Retina (tissue), 1 donor: ENCODE results near the gene PNMT.

ENCODE experiments used
- DNase-seq: peaks from one replicate; pipeline ENCODE4 v3.0.0-alpha.2; 2016

PNMT gene

GRCh38 chr17:39633570-39634183, 34.6 kb upstream of the PNMT start:
- no peak for DNase-seq

GRCh38 chr17:39634384-39634871, 33.8 kb upstream of the PNMT start:
- DNase-seq, result peak; percentile 69

- no peak for DNase-seq
Measured at GRCh38 chr17:39635614-39636176, 32.6 kb upstream of the PNMT start.

GRCh38 chr17:39636587-39636926, 31.7 kb upstream of the PNMT start:
- no peak for DNase-seq

GRCh38 chr17:39636927-39637736, 31.1 kb upstream of the PNMT start, which contains the start of gene STARD3:
TSS of gene STARD3 (plus strand) at chr17:39637144. CDS start at chr17:39653532, 16,388 bp downstream.
- DNase-seq, result peak; percentile 93

- DNase-seq, result no peak
Measured at GRCh38 chr17:39638317-39638716, 29.9 kb upstream of the PNMT start.

- DNase-seq, result no peak
Measured at GRCh38 chr17:39639043-39639442, 29.2 kb upstream of the PNMT start.

GRCh38 chr17:39639566-39640458, 28.4 kb upstream of the PNMT start:
- DNase-seq, result no peak

GRCh38 chr17:39640591-39641031, 27.6 kb upstream of the PNMT start:
- no peak for DNase-seq

GRCh38 chr17:39641097-39641496, 27.2 kb upstream of the PNMT start:
- DNase-seq, result no peak

- no peak for DNase-seq
Measured at GRCh38 chr17:39641883-39642282, 26.4 kb upstream of the PNMT start.

GRCh38 chr17:39642291-39643074, 25.8 kb upstream of the PNMT start:
- no peak for DNase-seq

GRCh38 chr17:39643271-39643670, 25.0 kb upstream of the PNMT start:
- no peak for DNase-seq

GRCh38 chr17:39647256-39647655, 21.0 kb upstream of the PNMT start:
- DNase-seq, result no peak

GRCh38 chr17:39648616-39649366, 19.5 kb upstream of the PNMT start:
- DNase-seq, result no peak

- DNase-seq, result no peak
Measured at GRCh38 chr17:39650121-39650579, 18.1 kb upstream of the PNMT start.

- DNase-seq, result no peak
Measured at GRCh38 chr17:39651923-39652586, 16.2 kb upstream of the PNMT start.

GRCh38 chr17:39652587-39653315, 15.5 kb upstream of the PNMT start:
- DNase-seq, result peak; percentile 74

- DNase-seq, result no peak
Measured at GRCh38 chr17:39653316-39653661, 15.0 kb upstream of the PNMT start.
